ENCODE measurements around the gene ETFBKMT. TPM values are rescaled to one million over a fixed set of nuclear protein-coding genes. Genes with fewer than 3 reads are reported as not detected.
"Not testable (repeated sequence)": the region's sequence is repeated elsewhere in the genome, so short reads cannot be mapped to it uniquely, and the experiment has no call there.

ETFBKMT gene
- total RNA-seq, 1 donor from 2014 or later = 2.2 TPM

DNA sequence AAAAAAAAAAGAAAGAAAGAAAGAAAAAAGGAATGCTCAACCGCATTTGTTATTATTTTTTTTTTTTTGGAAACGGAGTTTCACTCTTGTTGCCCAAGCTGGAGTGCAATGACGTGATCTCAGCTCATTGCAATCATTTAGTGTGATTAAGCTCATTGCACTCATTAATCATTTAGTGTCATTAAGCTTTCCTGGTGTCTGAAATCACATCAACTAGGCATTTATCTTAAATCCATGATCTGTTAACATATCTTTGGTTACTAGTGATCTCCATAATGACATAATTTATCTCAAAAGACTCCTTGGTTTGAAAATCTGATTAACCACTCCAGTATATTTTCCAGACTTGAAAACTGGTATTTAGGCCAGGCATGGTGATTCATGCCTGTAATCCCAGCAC lies 26.3 kb downstream of the ETFBKMT start:
- Mint-ChIP-seq H3K27me3 (ENCODE audit: unreplicated experiment) (peaks cover 3% of the 10 kb centered on the region), H3K4me3 (ENCODE audit: unreplicated experiment) (no peak overlapping the region), H3K27ac (ENCODE audit: unreplicated experiment) (no peak overlapping the region), H3K4me1 (ENCODE audit: low read depth, unreplicated experiment) (no peaks in the 10 kb centered on the region), H3K9me3 (ENCODE audit: unreplicated experiment) (peaks cover 7% of the 10 kb centered on the region), H3K36me3 (ENCODE audit: unreplicated experiment) (peaks cover 41% of the 10 kb centered on the region)
- TF ChIP-seq, protein P1, sequence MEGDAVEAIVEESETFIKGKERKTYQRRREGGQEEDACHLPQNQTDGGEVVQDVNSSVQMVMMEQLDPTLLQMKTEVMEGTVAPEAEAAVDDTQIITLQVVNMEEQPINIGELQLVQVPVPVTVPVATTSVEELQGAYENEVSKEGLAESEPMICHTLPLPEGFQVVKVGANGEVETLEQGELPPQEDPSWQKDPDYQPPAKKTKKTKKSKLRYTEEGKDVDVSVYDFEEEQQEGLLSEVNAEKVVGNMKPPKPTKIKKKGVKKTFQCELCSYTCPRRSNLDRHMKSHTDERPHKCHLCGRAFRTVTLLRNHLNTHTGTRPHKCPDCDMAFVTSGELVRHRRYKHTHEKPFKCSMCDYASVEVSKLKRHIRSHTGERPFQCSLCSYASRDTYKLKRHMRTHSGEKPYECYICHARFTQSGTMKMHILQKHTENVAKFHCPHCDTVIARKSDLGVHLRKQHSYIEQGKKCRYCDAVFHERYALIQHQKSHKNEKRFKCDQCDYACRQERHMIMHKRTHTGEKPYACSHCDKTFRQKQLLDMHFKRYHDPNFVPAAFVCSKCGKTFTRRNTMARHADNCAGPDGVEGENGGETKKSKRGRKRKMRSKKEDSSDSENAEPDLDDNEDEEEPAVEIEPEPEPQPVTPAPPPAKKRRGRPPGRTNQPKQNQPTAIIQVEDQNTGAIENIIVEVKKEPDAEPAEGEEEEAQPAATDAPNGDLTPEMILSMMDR (IDR thresholded peaks at IDR 0.05; ENCODE audit: partially characterized antibody, unreplicated experiment) = no peak
- DNase-seq = no peak

DNA sequence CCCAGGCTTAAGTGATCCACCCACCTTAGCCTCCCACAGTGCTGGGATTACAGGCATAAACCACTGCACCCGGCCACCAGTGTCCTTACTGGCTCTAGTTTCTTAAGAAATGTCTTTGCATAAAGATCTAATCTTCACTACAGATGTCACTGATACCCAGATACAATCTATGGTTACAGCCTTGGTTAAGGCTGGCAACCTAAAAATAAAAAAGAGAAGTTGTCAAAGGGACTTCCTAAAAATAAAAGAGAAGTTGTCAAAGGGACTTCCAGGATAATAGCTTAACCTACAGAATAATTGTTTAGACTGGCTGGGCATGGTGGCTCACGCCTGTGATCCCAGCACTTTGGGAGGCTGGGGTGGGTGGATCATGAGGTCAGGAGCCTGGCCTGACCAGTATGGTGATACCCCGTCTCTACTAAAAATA lies 27.6 kb downstream of the ETFBKMT start:
- H3K4me1 Mint-ChIP-seq (ENCODE audit: low read depth, unreplicated experiment) = no peaks in the 10 kb centered on the region
- DNase-seq = no peak
- H3K36me3 Mint-ChIP-seq (ENCODE audit: unreplicated experiment) = peaks cover 39% of the 10 kb centered on the region
- TF ChIP-seq, protein P1 (IDR thresholded peaks at IDR 0.05; ENCODE audit: partially characterized antibody, unreplicated experiment) = no peak
- no peak overlapping the region for H3K4me3 Mint-ChIP-seq (ENCODE audit: unreplicated experiment)
- no peak overlapping the region for H3K27ac Mint-ChIP-seq (ENCODE audit: unreplicated experiment)
- H3K27me3 Mint-ChIP-seq (ENCODE audit: unreplicated experiment) = peaks cover 2% of the 10 kb centered on the region
- peaks cover 7% of the 10 kb centered on the region for H3K9me3 Mint-ChIP-seq (ENCODE audit: unreplicated experiment)

DNA sequence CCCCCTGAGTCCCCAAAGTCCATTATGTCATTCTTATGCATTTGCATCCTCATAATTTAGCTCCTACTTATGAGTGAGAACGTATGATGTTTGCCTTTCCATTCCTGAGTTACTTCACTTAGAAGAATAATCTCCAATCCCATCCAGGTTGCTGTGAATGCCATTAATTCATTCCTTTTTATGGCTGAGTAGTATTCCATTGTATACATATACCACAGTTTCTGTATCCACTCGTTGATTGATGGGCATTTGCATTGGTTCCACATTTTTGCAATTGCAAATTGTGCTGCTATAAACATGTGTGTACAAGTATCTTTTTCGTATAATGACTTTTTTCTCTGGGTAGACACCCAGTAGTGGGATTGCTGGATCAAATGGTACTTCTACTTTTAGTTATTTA lies 30.4 kb downstream of the ETFBKMT start:
- H3K27me3 Mint-ChIP-seq (ENCODE audit: unreplicated experiment); DNase-seq; H3K4me3 Mint-ChIP-seq (ENCODE audit: unreplicated experiment); H3K27ac Mint-ChIP-seq (ENCODE audit: unreplicated experiment); H3K9me3 Mint-ChIP-seq (ENCODE audit: unreplicated experiment); H3K4me1 Mint-ChIP-seq (ENCODE audit: low read depth, unreplicated experiment): not testable (repeated sequence)
- peaks cover 20% of the 10 kb centered on the region for H3K36me3 Mint-ChIP-seq (ENCODE audit: unreplicated experiment)

DNA sequence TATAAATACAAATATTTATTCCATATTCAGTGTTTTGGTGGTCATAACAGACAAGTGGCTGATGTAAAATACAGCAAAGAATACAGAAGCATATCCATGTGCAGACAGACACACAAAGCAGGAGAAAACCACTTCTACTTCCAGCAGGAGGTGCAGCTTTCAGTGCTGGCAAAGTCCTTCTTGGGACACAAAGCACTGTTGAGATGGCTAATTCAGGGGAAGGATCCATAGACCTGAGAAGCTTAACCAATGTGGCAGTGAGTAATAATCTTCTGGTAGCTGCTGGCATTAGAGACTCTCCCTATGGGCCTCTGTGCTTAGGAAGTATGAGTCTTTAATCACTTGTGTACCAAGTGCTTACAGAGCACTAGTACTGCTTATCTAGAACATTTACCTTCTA lies 42.6 kb downstream of the ETFBKMT start:
- peaks cover 2% of the 10 kb centered on the region for H3K27me3 Mint-ChIP-seq (ENCODE audit: unreplicated experiment)
- no peaks in the 10 kb centered on the region for H3K4me1 Mint-ChIP-seq (ENCODE audit: low read depth, unreplicated experiment)
- no peak overlapping the region for H3K27ac Mint-ChIP-seq (ENCODE audit: unreplicated experiment)
- DNase-seq = no peak
- TF ChIP-seq, protein P1 (IDR thresholded peaks at IDR 0.05; ENCODE audit: partially characterized antibody, unreplicated experiment) = no peak
- no peaks in the 10 kb centered on the region for H3K36me3 Mint-ChIP-seq (ENCODE audit: unreplicated experiment)
- no peak overlapping the region for H3K4me3 Mint-ChIP-seq (ENCODE audit: unreplicated experiment)
- H3K9me3 Mint-ChIP-seq (ENCODE audit: unreplicated experiment) = no peaks in the 10 kb centered on the region

DNA sequence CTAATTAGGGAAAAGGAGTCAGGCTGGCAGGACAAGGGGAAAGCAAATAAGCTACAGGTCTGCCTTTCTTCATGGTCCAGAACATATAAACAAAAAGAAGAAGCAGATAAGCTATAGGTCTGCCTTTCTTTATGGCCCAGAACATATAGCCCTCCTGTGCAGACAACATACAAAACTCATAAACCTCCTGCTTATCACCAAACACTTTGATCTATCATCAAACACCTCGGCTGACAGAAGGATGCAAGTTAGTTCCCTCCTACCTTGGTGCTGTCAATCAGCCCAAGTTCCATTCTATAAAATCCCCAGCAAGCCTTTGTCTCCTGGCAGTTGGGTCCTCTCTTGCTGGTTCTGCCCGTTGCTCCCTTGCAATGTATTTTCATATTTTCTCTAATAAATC lies 46.1 kb downstream of the ETFBKMT start:
- Mint-ChIP-seq H3K9me3 (ENCODE audit: unreplicated experiment) (peaks cover 6% of the 10 kb centered on the region), H3K4me1 (ENCODE audit: low read depth, unreplicated experiment) (no peaks in the 10 kb centered on the region), H3K27ac (ENCODE audit: unreplicated experiment) (no peak overlapping the region), H3K4me3 (ENCODE audit: unreplicated experiment) (no peak overlapping the region), H3K27me3 (ENCODE audit: unreplicated experiment) (peaks cover 2% of the 10 kb centered on the region), H3K36me3 (ENCODE audit: unreplicated experiment) (peaks cover 17% of the 10 kb centered on the region)
- DNase-seq = no peak
- TF ChIP-seq, protein P1 (IDR thresholded peaks at IDR 0.05; ENCODE audit: partially characterized antibody, unreplicated experiment) = no peak

DNA sequence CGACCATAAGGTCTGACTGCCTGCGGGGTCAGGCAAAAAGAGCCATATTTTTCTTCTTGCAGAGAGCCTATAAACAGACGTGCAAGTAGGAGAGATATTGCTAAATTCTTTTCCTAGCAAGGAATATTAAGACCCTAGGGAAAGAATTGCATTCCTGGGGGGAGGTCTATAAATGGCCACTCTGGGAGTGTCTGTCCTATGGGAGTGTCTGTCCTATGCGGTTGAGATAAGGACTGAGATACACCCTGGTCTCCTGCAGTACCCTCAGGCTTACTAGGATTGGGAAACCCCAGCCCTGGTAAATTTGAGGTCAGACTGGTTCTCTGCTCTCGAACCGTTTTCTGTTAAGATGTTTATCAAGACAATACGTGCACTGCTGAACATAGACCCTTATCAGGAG lies 48.6 kb downstream of the ETFBKMT start:
- not testable (repeated sequence) for H3K4me1 Mint-ChIP-seq (ENCODE audit: low read depth, unreplicated experiment); H3K27ac Mint-ChIP-seq (ENCODE audit: unreplicated experiment); DNase-seq; H3K27me3 Mint-ChIP-seq (ENCODE audit: unreplicated experiment); H3K4me3 Mint-ChIP-seq (ENCODE audit: unreplicated experiment); H3K9me3 Mint-ChIP-seq (ENCODE audit: unreplicated experiment)
- peaks cover 17% of the 10 kb centered on the region for H3K36me3 Mint-ChIP-seq (ENCODE audit: unreplicated experiment)
